Gastrocnemius medialis (tissue), 4 donors: ENCODE measurements around the gene ESYT2. TPM values are rescaled to one million over a fixed set of nuclear protein-coding genes. Genes with fewer than 3 reads are reported as not detected.
"Not testable (repeated sequence)": the region's sequence is repeated elsewhere in the genome, so short reads cannot be mapped to it uniquely, and the experiment has no call there.

Experiments
- ATAC-seq, 2 donors: fragments of 150-250 bp; one replicate each; pipeline ENCODE4 v1.9.1; 2016
- DNase-seq, 2 donors: peaks; one replicate each; pipeline ENCODE4 v3.0.0-alpha.2; 2019
- H3K27ac ChIP-seq, 4 donors: fragments of 200-600 bp; sonication (generic); 1 replicate in 1 of 4; 2 replicates in 3 of 4; pipeline ENCODE4 v1.5.1; 2016 to 2018; ENCODE audit warnings: mild to moderate bottlenecking in 2 of 4, moderate library complexity in 1 of 4
- H3K27me3 ChIP-seq, 3 donors: fragments of 200-600 bp; sonication (generic) in 2 of 3; 1 replicate in 1 of 3; 2 replicates in 2 of 3; pipeline versions ENCODE4 v1.5.1 to v1.6.0; 2016 to 2019; ENCODE audit warnings: mild to moderate bottlenecking in 1 of 3, moderate library complexity in 1 of 3
- H3K36me3 ChIP-seq, 2 donors: fragments of 200-600 bp; sonication (generic) in 1 of 2; one replicate each; pipeline ENCODE4 v1.5.1; 2017 to 2018
- H3K4me1 ChIP-seq, 2 donors: fragments of 200-600 bp; sonication (generic) in 1 of 2; one replicate each; pipeline ENCODE4 v1.5.1; 2016 to 2017; ENCODE audit warnings: mild to moderate bottlenecking in 2 of 2
- H3K4me3 ChIP-seq, 4 donors: fragments of 200-600 bp; sonication (generic) in 3 of 4; 1 replicate in 1 of 4; 2 replicates in 3 of 4; pipeline ENCODE4 v1.5.1; 2016 to 2019; ENCODE audit warnings: mild to moderate bottlenecking in 2 of 4
- H3K9me3 ChIP-seq, 3 donors: fragments of 200-600 bp; sonication (generic) in 2 of 3; 1 replicate in 1 of 3; 2 replicates in 2 of 3; pipeline ENCODE4 v1.5.1; 2016 to 2019
- CTCF ChIP-seq, 5 experiments: fragments of 450-650 bp in 3 of 5; fragments of 200-600 bp in 2 of 5; sonication (generic) in 2 of 5; IDR thresholded peaks in 4 of 5; conservative IDR thresholded peaks in 1 of 5; 1 replicate in 4 of 5; 2 replicates in 1 of 5; pipeline ENCODE4 v1.5.1; 2016 to 2019; ENCODE audit warnings: antibody characterized with exemption in 5 of 5, mild to moderate bottlenecking in 3 of 5, moderate library complexity in 3 of 5
- POLR2A ChIP-seq, 2 donors: fragments of 450-650 bp; IDR thresholded peaks; one replicate each; pipeline ENCODE4 v1.6.1; 2017; ENCODE audit warnings: antibody characterized with exemption in 2 of 2, mild to moderate bottlenecking in 2 of 2, moderate library complexity in 2 of 2
- in situ Hi-C, 4 donors: fragments of 200-750 bp; cut with MboI; loops; one replicate each; pipeline versions ENCODE4 v1.15.0 to v1.8.0; 2017; ENCODE audit warnings: low sequenced_read_pairs in 4 of 4
- intact Hi-C: fragments of 100-400 bp; cut with DNase I; formaldehyde crosslinking; loops from one replicate; pipeline ENCODE4 v1.15.1; 2023; ENCODE audit warnings: low total_unique reads
- total RNA-seq, 4 donors: library from RNA; depleted of rRNA; stranded (reverse); fragments of >200 nt; gene quantifications; one replicate each; pipeline versions ENCODE4 v1.1.0 to v1.2.3, GENCODE V29; 2016

Gene ESYT2
- total RNA-seq, 4 donors from 2014 or later: 67.5 to 106 (median 74.7) TPM

DNA sequence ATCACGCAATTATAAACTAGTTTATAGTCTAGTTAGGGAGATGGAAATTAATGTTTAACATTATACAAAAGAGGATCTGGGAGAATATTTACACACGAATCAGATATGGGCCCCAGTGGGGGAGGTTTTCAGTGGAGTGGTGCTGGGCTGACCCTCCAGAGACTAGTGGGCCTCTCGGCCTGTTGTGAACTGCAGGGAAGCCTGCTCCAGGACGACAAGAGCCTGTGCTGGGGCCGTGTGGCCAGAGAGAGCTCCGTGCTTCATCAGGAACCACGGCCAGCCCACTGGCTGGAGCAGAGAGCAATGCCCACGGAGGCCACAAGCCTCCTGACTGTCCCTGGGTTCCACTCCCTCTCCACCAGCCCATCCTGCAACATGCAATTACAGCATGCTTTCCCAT, 11.3 kb upstream of the ESYT2 start:
- intact Hi-C loops (no loop called here), in situ Hi-C loops (loop anchor here in 1 of 4 donors (25.0 kb wide), 1 partner anchor 128 kb away; the partner anchor contains the start of gene NCAPG2)
- Histone ChIP-seq H3K4me3 (no peak overlapping the region), H3K27me3 (no peaks in the 10 kb centered on the region), H3K4me1 (no peaks in the 10 kb centered on the region), H3K36me3 (no peaks in the 10 kb centered on the region), H3K9me3 (no peaks in the 10 kb centered on the region), H3K27ac (no peak overlapping the region)
- no peak for DNase-seq
- TF ChIP-seq POLR2A (IDR thresholded peaks at IDR 0.05) (no peak), CTCF (IDR thresholded peaks at IDR 0.05 in 4 of 5, conservative IDR thresholded peaks at IDR 0.05 in 1 of 5) (no peak)
- ATAC-seq: no peak

GRCh38 chr7:158839177-158839576, 9.9 kb upstream of the ESYT2 start:
- in situ Hi-C loops: loop anchor here in 1 of 4 donors (25.0 kb wide), 1 partner anchor 127 kb away; the partner anchor contains the start of gene NCAPG2
- H3K27me3 ChIP-seq, intact Hi-C loops, H3K27ac ChIP-seq, H3K4me3 ChIP-seq, H3K9me3 ChIP-seq, H3K4me1 ChIP-seq, ATAC-seq, DNase-seq, H3K36me3 ChIP-seq: not testable (repeated sequence)

GRCh38 chr7:158837790-158838637, 8.7 kb upstream of the ESYT2 start:
- Histone ChIP-seq H3K4me3 (no peak overlapping the region), H3K9me3 (no peaks in the 10 kb centered on the region), H3K27me3 (no peaks in the 10 kb centered on the region), H3K4me1 (no peaks in the 10 kb centered on the region), H3K36me3 (no peaks in the 10 kb centered on the region), H3K27ac (no peak overlapping the region)
- TF ChIP-seq CTCF (IDR thresholded peaks at IDR 0.05 in 4 of 5, conservative IDR thresholded peaks at IDR 0.05 in 1 of 5) (no peak), POLR2A (IDR thresholded peaks at IDR 0.05) (no peak)
- in situ Hi-C loops (loop anchor here in 1 of 4 donors (25.0 kb wide), 1 partner anchor 126 kb away; the partner anchor contains the start of gene NCAPG2), intact Hi-C loops (no loop called here)
- DNase-seq (no peak), ATAC-seq (no peak)

GRCh38 chr7:158836692-158837091, 7.4 kb upstream of the ESYT2 start:
- no peak for ATAC-seq
- TF ChIP-seq CTCF (IDR thresholded peaks at IDR 0.05 in 4 of 5, conservative IDR thresholded peaks at IDR 0.05 in 1 of 5) (no peak), POLR2A (IDR thresholded peaks at IDR 0.05) (no peak)
- Histone ChIP-seq H3K27me3 (no peaks in the 10 kb centered on the region), H3K36me3 (no peaks in the 10 kb centered on the region), H3K4me1 (no peaks in the 10 kb centered on the region), H3K4me3 (no peak overlapping the region), H3K9me3 (no peaks in the 10 kb centered on the region), H3K27ac (no peak overlapping the region)
- in situ Hi-C loops: loop anchor here in 1 of 4 donors (25.0 kb wide), 1 partner anchor 124 kb away; the partner anchor contains the start of gene NCAPG2
- intact Hi-C loops: no loop called here
- no peak for DNase-seq
